Stimulated activated CD4-positive, alpha-beta T cell treated with anti-CD3 and anti-CD28 coated beads, Interleukin-1b, Interleukin-23, amount 100 ng/mL, for 4 hours (primary cell): ENCODE data around the gene PAGR1.
"Not testable (repeated sequence)": the region's sequence is repeated elsewhere in the genome, so short reads cannot be mapped to it uniquely, and the experiment has no call there.

Experiments
- DNase-seq, 2 donors: peaks; one replicate each; pipeline ENCODE4 v3.0.0-alpha.2; 2020; ENCODE audit warnings: low read depth in 2 of 2

The PAGR1 gene

GRCh38 chr16:29815793-29816693 is at the start of gene PAGR1:
PAGR1 (plus strand) TSS chr16:29816152; CDS start chr16:29816526, 374 bp downstream.
- peak; percentile 93 to 98 for DNase-seq

- no peak for DNase-seq
These were observed 49.4 kb upstream of the PAGR1 start for GRCh38 chr16:29766571-29766970.

GRCh38 chr16:29767062-29767461 is 48.9 kb upstream of the PAGR1 start:
- no peak for DNase-seq

- DNase-seq, result no peak
These were observed 46.4 kb upstream of the PAGR1 start for GRCh38 chr16:29769507-29769906.

GRCh38 chr16:29770250-29770929 is 45.6 kb upstream of the PAGR1 start:
- no peak for DNase-seq

GRCh38 chr16:29772330-29772729 is 43.6 kb upstream of the PAGR1 start:
- DNase-seq, result not testable (repeated sequence)

- DNase-seq, result no peak
These were observed 41.2 kb upstream of the PAGR1 start for GRCh38 chr16:29774730-29775129.

- no peak for DNase-seq
These were observed 40.1 kb upstream of the PAGR1 start for GRCh38 chr16:29775742-29776408.

- DNase-seq, result no peak
These were observed 38.2 kb upstream of the PAGR1 start, which contains the start of gene ZG16 for GRCh38 chr16:29777576-29778350. ZG16 (plus strand) TSS chr16:29778256; CDS start chr16:29779267, 1,011 bp downstream.

- no peak for DNase-seq
These were observed 36.5 kb upstream of the PAGR1 start for GRCh38 chr16:29779474-29779873.

GRCh38 chr16:29783094-29783953 is 32.6 kb upstream of the PAGR1 start:
- not testable (repeated sequence) for DNase-seq

GRCh38 chr16:29784157-29784556 is 31.8 kb upstream of the PAGR1 start:
- DNase-seq, result no peak

GRCh38 chr16:29784901-29785500 is 31.0 kb upstream of the PAGR1 start:
- DNase-seq, result peak; percentile 63 to 72

GRCh38 chr16:29787155-29787554 is 28.8 kb upstream of the PAGR1 start:
- DNase-seq, result not testable (repeated sequence)

- no peak for DNase-seq
These were observed 26.2 kb upstream of the PAGR1 start for GRCh38 chr16:29789775-29790182.

- DNase-seq, result peak; percentile 99 to 100
These were observed 25.6 kb upstream of the PAGR1 start, which contains the start of gene KIF22 for GRCh38 chr16:29790183-29790948. KIF22 (plus strand) TSS chr16:29790751; CDS start chr16:29790760, 9 bp downstream.

- no peak for DNase-seq
These were observed 24.8 kb upstream of the PAGR1 start for GRCh38 chr16:29790949-29791844.
